ENCODE results near the gene POU3F3.

POU3F3 gene

GRCh38 chr2:104901037-104901881 lies 47.3 kb downstream of the POU3F3 start:
- DNase-seq (ENCODE audit: low read depth in 2 of 3, low spot score in 2 of 3) = no peak

GRCh38 chr2:104902317-104902716 lies 48.4 kb downstream of the POU3F3 start:
- no peak for DNase-seq (ENCODE audit: low read depth in 2 of 3, low spot score in 2 of 3)
